Activated naive CD4-positive, alpha-beta T cell treated with Interleukin-2 at 50 U/mL for 16 hours (primary cell): ENCODE results near the gene HRK.
"Not testable (repeated sequence)": the region's sequence is repeated elsewhere in the genome, so short reads cannot be mapped to it uniquely, and the experiment has no call there.

ENCODE experiments used
- DNase-seq: peaks from one replicate; pipeline ENCODE4 v3.0.0-alpha.2; 2020

Gene HRK

DNA sequence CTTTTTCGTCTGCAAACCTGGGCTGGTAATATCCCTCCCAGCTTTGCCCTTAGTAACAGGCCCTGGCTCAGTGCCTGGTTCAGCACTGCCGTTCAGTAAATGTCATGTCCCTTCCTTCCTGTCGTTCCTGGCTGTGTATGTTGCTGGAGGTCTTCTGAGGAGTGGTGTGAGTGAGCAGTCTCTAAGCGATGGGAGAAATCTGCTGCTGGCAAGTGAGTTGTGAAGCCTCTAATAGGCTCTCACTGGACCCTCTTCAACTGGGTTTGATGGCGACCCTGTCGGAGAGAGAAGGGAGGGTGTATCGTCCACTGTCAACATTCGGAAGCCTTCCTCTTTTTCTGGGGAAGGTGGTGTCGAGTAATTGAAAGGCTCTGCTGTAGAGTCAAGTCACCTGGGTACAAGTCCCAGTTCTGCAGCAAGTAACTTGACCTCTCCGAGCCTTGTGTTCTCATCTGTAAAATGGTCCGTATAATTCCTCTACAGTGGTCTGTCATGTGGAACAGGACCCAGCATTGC lies 62.8 kb downstream of the HRK start:
- no peak for DNase-seq

- not testable (repeated sequence) for DNase-seq
These were observed 66.5 kb downstream of the HRK start for GRCh38 chr12:116814766-116815165.

DNA sequence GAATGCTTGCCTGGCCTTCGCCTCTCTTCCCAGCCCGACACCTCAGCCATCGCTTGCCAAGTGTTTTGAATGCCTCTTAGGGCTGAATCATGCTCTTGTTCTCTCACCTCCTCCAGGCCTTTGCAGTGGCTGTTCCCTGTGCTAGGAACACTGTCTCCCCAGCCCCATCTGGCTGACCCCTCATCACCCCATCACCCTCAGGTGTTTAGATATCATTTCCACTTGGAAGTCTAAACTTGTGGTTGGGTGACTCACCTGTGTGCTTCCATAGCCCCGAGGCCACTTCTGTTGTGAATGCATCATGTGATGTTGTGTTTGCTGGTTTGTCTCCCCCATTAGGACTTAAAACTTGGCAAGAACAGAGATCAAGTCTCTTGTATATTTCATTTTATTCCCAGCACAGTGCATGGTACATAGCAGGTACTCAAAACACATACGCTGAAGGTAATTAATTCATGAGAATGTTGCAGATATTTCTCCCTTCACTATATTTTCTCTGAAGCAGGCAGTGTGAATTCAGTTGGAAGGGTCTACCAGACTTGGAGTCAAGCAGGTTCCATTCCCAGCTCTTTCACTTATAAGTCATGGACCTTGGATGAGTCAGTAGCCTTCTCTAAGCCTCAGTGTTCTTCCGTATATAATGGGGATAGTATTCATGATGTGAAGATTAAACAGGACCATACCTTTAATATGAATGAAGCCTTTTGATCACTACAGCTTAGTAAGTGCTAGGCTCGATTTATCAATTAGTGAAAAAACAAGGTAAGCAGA lies 67.8 kb downstream of the HRK start:
- no peak for DNase-seq

DNA sequence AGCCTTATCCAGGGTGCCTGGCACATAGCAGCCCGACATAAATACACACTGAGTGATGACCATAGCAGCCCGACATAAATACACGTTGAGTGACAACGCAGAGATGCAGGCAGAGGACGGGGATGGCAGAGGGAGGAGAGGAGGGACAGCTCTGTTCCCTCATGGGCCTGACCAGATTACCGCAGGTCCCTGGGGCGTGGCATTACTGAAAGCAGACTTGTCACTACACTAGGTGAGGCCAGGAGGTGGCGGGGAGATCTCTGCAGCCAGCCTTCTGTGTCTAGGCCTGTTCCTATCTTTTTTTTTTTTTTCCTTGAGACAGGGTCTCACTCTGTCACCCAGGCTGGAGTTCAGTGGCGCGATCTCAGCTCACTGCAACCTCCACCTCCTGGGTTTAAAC lies 69.0 kb downstream of the HRK start:
- no peak for DNase-seq

- DNase-seq, result no peak
These were observed 72.8 kb downstream of the HRK start for GRCh38 chr12:116808113-116809105.

DNA sequence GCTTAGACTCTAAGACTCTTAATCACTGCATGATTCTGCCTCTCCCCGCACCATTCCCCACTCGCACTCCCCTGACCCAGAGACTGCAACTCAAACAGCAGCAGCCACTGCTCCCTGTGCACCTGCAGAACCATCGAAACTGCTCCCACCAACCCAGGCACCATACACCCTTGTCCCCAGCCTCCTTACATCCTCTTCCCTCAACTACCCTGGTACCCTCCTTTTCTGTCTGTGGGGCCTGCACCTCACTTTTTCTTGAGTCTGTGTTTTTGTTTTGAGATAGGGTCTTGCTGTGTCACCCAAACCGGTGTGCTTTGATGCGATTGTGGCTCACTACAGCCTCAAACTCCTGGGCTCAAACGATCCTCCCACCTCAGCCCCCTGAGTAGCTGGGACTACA lies 73.7 kb downstream of the HRK start:
- no peak for DNase-seq

- DNase-seq, result no peak
These were observed 74.3 kb downstream of the HRK start for GRCh38 chr12:116806845-116807440.
